DND-41 (cell line): ENCODE data around the gene LAPTM5.

Source experiments
- ATAC-seq: fragments of 200-7000 bp; cut with Tn5 transposase; 3 replicates; pipeline ENCODE4 v1.9.1; 2021; ENCODE audit warnings: low read depth; ENCODE audit not compliant: insufficient read depth
- DNase-seq: peaks from one replicate; pipeline ENCODE4 v3.0.0-alpha.2; 2020
- H2AFZ ChIP-seq: 2 replicates; pipeline ENCODE4 v1.6.0; 2012; ENCODE audit warnings: low read depth, low read length
- H3K27ac ChIP-seq: 2 replicates; pipeline ENCODE4 v1.5.1; 2012; ENCODE audit warnings: low read length, inconsistent platforms
- H3K27me3 ChIP-seq: fragments of 200-600 bp; sonication (generic); 2 replicates; pipeline ENCODE4 v1.6.0; 2012; ENCODE audit warnings: low read length, mild to moderate bottlenecking, inconsistent platforms; ENCODE audit not compliant: insufficient read depth, poor library complexity
- H3K36me3 ChIP-seq: 2 replicates; pipeline ENCODE4 v1.5.1; 2012; ENCODE audit warnings: low read length, inconsistent platforms; ENCODE audit not compliant: insufficient read depth
- H3K4me1 ChIP-seq: 2 replicates; pipeline ENCODE4 v1.5.1; 2012; ENCODE audit warnings: mild to moderate bottlenecking, low read length; ENCODE audit not compliant: insufficient read depth
- H3K4me2 ChIP-seq: 2 replicates; pipeline ENCODE4 v1.6.0; 2012; ENCODE audit warnings: mild to moderate bottlenecking, moderate library complexity, low read length, inconsistent platforms; ENCODE audit not compliant: insufficient read depth
- H3K4me3 ChIP-seq, 2 experiments: fragments of 200-600 bp in 1 of 2; shearing (Covaris generic) in 1 of 2; 2 replicates each; pipeline ENCODE4 v1.5.1; 2012 to 2016; ENCODE audit warnings: inconsistent platforms in 2 of 2, low read length in 2 of 2, mild to moderate bottlenecking in 2 of 2, low read depth in 1 of 2, moderate library complexity in 1 of 2
- H3K79me2 ChIP-seq: 2 replicates; pipeline ENCODE4 v1.6.0; 2012; ENCODE audit warnings: low read length, inconsistent platforms; ENCODE audit not compliant: insufficient read depth
- H3K9ac ChIP-seq: 2 replicates; pipeline ENCODE4 v1.6.0; 2012; ENCODE audit warnings: low read depth, mild to moderate bottlenecking, inconsistent platforms, low read length, moderate library complexity
- H3K9me3 ChIP-seq: 2 replicates; pipeline ENCODE4 v1.5.1; 2012; ENCODE audit warnings: low read length, moderate library complexity, mild to moderate bottlenecking, inconsistent platforms; ENCODE audit not compliant: insufficient read depth, severe bottlenecking
- H4K20me1 ChIP-seq: 2 replicates; pipeline ENCODE4 v1.6.0; 2012; ENCODE audit warnings: low read length; ENCODE audit not compliant: insufficient read depth
- CTCF ChIP-seq: IDR thresholded peaks from 2 replicates; pipeline ENCODE4 v1.5.1; 2012; ENCODE audit warnings: borderline replicate concordance, low read length, moderate library complexity, mild to moderate bottlenecking; ENCODE audit not compliant: poor library complexity, severe bottlenecking; ENCODE audit errors: extremely low read depth
- EZH2 ChIP-seq: IDR thresholded peaks from 3 replicates; pipeline ENCODE4 v1.6.1; 2012; ENCODE audit warnings: borderline replicate concordance, low read depth, mild to moderate bottlenecking, moderate library complexity, low read length, inconsistent platforms; ENCODE audit not compliant: severe bottlenecking

The LAPTM5 gene

DNA sequence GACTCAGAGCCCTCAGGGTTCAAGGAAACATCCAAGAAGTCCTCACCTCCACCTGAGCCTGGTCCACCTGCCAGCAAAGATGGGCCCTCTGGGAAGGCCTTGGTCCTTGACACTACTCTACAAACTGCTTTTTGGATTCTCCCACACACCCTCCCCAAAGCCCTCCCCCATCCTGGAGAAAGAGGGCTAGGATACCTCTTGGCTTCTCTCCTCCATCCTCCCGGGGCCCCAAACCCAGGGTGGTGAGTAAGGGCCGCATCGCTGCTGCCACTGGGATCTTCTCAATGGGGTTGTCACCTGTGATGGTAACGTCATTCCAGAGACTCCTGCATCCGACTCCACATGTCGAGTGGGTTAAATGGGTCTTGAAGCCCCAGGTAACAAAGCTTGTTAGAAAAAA, 60.7 kb downstream of the LAPTM5 start:
- no peaks in the 10 kb centered on the region for H3K4me1 ChIP-seq
- H3K36me3 ChIP-seq: no peaks in the 10 kb centered on the region
- DNase-seq: no peak
- H3K27me3 ChIP-seq: peaks cover 7% of the 10 kb centered on the region
- no peaks in the 10 kb centered on the region for H4K20me1 ChIP-seq
- H3K27ac ChIP-seq: no peak overlapping the region
- ATAC-seq: no peak
- H3K4me3 ChIP-seq: no peak overlapping the region
- TF ChIP-seq EZH2: no peak
- no peak for TF ChIP-seq CTCF
- no peak overlapping the region for H2AFZ ChIP-seq
- no peaks in the 10 kb centered on the region for H3K9me3 ChIP-seq
- no peak overlapping the region for H3K4me2 ChIP-seq
- no peaks in the 10 kb centered on the region for H3K79me2 ChIP-seq
- no peak overlapping the region for H3K9ac ChIP-seq

DNA sequence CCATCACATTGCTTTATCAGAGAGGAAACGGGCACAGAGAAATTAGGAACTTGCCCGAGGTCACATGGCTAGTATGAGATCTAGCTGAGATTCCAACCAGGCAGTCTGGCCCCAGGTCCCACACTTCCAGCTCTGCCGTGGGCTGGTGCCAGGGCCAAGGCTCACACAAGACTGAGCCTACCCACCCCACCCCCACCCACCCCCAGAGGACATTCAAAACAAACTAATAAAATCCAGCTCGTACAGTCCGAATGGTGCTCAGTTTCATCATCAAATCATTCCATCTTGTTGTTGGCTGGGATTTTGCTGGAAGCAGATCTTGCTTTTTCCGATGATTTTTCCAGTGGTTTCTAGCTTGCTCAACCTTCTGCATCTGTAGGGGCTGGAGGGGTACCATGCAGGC, 62.1 kb downstream of the LAPTM5 start:
- H4K20me1 ChIP-seq: no peaks in the 10 kb centered on the region; the same call in 1 of the 2 replicates
- H3K4me2 ChIP-seq: no peak overlapping the region
- no peak overlapping the region for H2AFZ ChIP-seq
- no peak overlapping the region for H3K4me3 ChIP-seq
- no peak overlapping the region for H3K27ac ChIP-seq
- H3K27me3 ChIP-seq: peaks cover 7% of the 10 kb centered on the region
- no peak overlapping the region for H3K9ac ChIP-seq
- H3K36me3 ChIP-seq: no peaks in the 10 kb centered on the region
- TF ChIP-seq EZH2: no peak
- no peak for TF ChIP-seq CTCF
- H3K4me1 ChIP-seq: no peaks in the 10 kb centered on the region
- DNase-seq: no peak
- no peak for ATAC-seq
- no peaks in the 10 kb centered on the region for H3K9me3 ChIP-seq
- no peaks in the 10 kb centered on the region for H3K79me2 ChIP-seq

- ATAC-seq: no peak
- no peak overlapping the region for H3K4me2 ChIP-seq
Measured at GRCh38 chr1:30694280-30695175, 63.0 kb downstream of the LAPTM5 start.

More at GRCh38 chr1:30694280-30695175, 63.0 kb downstream of the LAPTM5 start:
- H3K27me3 ChIP-seq: peaks cover 15% of the 10 kb centered on the region
- H4K20me1 ChIP-seq: no peaks in the 10 kb centered on the region; the same call in 1 of the 2 replicates
- no peak overlapping the region for H3K9ac ChIP-seq
- no peaks in the 10 kb centered on the region for H3K79me2 ChIP-seq
- TF ChIP-seq CTCF (no peak), EZH2 (no peak)
- no peak overlapping the region for H3K4me3 ChIP-seq
- no peak for DNase-seq
- no peaks in the 10 kb centered on the region for H3K9me3 ChIP-seq
- no peaks in the 10 kb centered on the region for H3K4me1 ChIP-seq
- no peaks in the 10 kb centered on the region for H3K36me3 ChIP-seq
- H3K27ac ChIP-seq: no peak overlapping the region
- H2AFZ ChIP-seq: no peak overlapping the region
